ENCODE data around the gene MEAF6. TPM values are rescaled to one million over a fixed set of nuclear protein-coding genes. Genes with fewer than 3 reads are reported as not detected.

The MEAF6 gene
- total and polyA plus RNA-seq, 2 of the 4 experiments (the other 2 are of a cell fraction), result 36.2 to 40.7 TPM

- Histone ChIP-seq H3K27ac (ENCODE audit: insufficient read depth, low read length) (no peak overlapping the region), H2AFZ (replicated peaks; ENCODE audit: low read length, poor library complexity) (no peak overlapping the region), H3K36me3 (ENCODE audit: control insufficient read depth, insufficient read depth, low read length) (no peaks in the 10 kb centered on the region), H3K4me3 (ENCODE audit: insufficient read depth, low read depth, low read length) (no peak overlapping the region), H4K91ac (ENCODE audit: insufficient read depth, low read depth, low read length) (no peak overlapping the region), H3K14ac (replicated peaks; ENCODE audit: low read depth, low read length) (no peak overlapping the region), H3K4me1 (ENCODE audit: control insufficient read depth, insufficient read depth, low read length) (peaks cover 4% of the 10 kb centered on the region), H3K79me1 (ENCODE audit: low read depth in 1 of 2, low read length in 2 of 2) (peaks cover 0 to 3% of the 10 kb centered on the region in 2 experiments; a peak in 1 of 4 replicates), H3K4me2 (ENCODE audit: low read depth, low read length) (no peak overlapping the region), H3K18ac (ENCODE audit: low read depth, low read length) (no peak overlapping the region), H3K9ac (ENCODE audit: low read depth, low read length) (no peak overlapping the region), H3K23ac (ENCODE audit: low read depth, low read length) (no peak overlapping the region), H4K8ac (ENCODE audit: low read depth in 2 of 2, low read length in 2 of 2) (no peak overlapping the region; a peak in 1 of 4 replicates), H3K9me1 (ENCODE audit: insufficient read depth, low read length) (no peaks in the 10 kb centered on the region), H3K27me3 (ENCODE audit: control insufficient read depth, insufficient read depth, low read length) (no peaks in the 10 kb centered on the region), H2AK5ac (ENCODE audit: low read depth, low read length) (no peak overlapping the region), H2BK15ac (ENCODE audit: low read depth, low read length) (no peak overlapping the region), H2BK5ac (ENCODE audit: low read depth, low read length, poor library complexity, severe bottlenecking) (no peak overlapping the region), H2AK9ac (replicated peaks; ENCODE audit: low read depth, low read length, poor library complexity) (peak overlapping the region; percentile 34), H3K4ac (ENCODE audit: low read depth, low read length) (no peak overlapping the region), H2BK120ac (ENCODE audit: low read depth, low read length) (no peak overlapping the region), H4K5ac (ENCODE audit: low read depth, low read length) (no peak overlapping the region), H3K56ac (ENCODE audit: extremely low read depth, insufficient read depth, low read length) (no peak overlapping the region), H4K20me1 (ENCODE audit: insufficient read depth, low read length) (no peaks in the 10 kb centered on the region), H2BK20ac (ENCODE audit: low read depth, low read length) (no peak overlapping the region), H3K9me3 (ENCODE audit: control insufficient read depth, insufficient read depth, low read length) (no peaks in the 10 kb centered on the region)
- in situ Hi-C loops (cut with MboI; ENCODE audit: low sequenced_read_pairs), result loop anchor here (10.0 kb wide), 1 partner anchor 229 kb away; no protein-coding TSS in a partner anchor
- BruUV-seq (replicated peaks), result no TSS peak
- DNase-seq (no peak), ATAC-seq (ENCODE audit: low read depth) (no peak)
- dilution Hi-C loops (cut with HindIII; ENCODE audit: low sequenced_read_pairs, unreplicated experiment), result no loop called here
- WGBS, 2 experiments (ENCODE audit: extremely low coverage in 2 of 2, insufficient read length in 1 of 2), result no CpG with 5 or more reads among the region's 10 CpGs
- TF ChIP-seq USF2 (IDR thresholded peaks at IDR 0.05; ENCODE audit: low read depth, low read length) (no peak), SMC3 (IDR thresholded peaks at IDR 0.05; ENCODE audit: low read depth, low read length) (no peak), POLR2A (IDR thresholded peaks at IDR 0.05; ENCODE audit: low read depth, low read length) (no peak), MAFK (IDR thresholded peaks at IDR 0.05; ENCODE audit: low read depth, low read length) (no peak), CEBPB (IDR thresholded peaks at IDR 0.05; ENCODE audit: low read depth, low read length) (no peak), CHD1 (IDR thresholded peaks at IDR 0.05; ENCODE audit: low read depth, low read length) (no peak), NFE2L2 (IDR thresholded peaks at IDR 0.05; ENCODE audit: low read depth, low read length) (no peak), MXI1 (IDR thresholded peaks at IDR 0.05; ENCODE audit: borderline replicate concordance, low read depth, low read length) (no peak), BHLHE40 (IDR thresholded peaks at IDR 0.05; ENCODE audit: low read depth, low read length) (no peak), FOS (IDR thresholded peaks at IDR 0.05; ENCODE audit: low read depth, low read length) (no peak), RAD21 (IDR thresholded peaks at IDR 0.05; ENCODE audit: low read length) (no peak)
- ChIA-PET CTCF (interaction anchor here (0.6 to 5.7 kb wide), 6 partner anchors 8 to 706 kb away, joined by 3 to 49 read pairs (median 4); no protein-coding TSS in a partner anchor), POLR2A (ENCODE audit: unreplicated experiment) (interaction anchor here (0.6 to 1.0 kb wide), 2 partner anchors 30 to 31 kb away, joined by 3 read pairs; no protein-coding TSS in a partner anchor)
- intact Hi-C loops (cut with micrococcal nuclease), result loop anchor here (1.0 to 10.0 kb wide), 3 partner anchors 32 to 227 kb away; no protein-coding TSS in a partner anchor
These were observed 59.0 kb downstream of the MEAF6 start for GRCh38 chr1:37455516-37455915.
